Hippocampal formation (tissue), 2 donors: ENCODE results near the gene KCNA2.

Experiments
- DNase-seq, 2 donors: peaks; one replicate each; lab custom pipeline; 2025; lab: John Stamatoyannopoulos, UW

The KCNA2 gene

GRCh38 chr1:110602466-110602865 lies 3.7 kb downstream of the KCNA2 start:
- DNase-seq: peak in 1 of 2 donors; percentile 47

- DNase-seq: no peak
These were observed 4.8 kb downstream of the KCNA2 start for GRCh38 chr1:110601332-110601731.

- DNase-seq: no peak
These were observed 5.4 kb downstream of the KCNA2 start for GRCh38 chr1:110600716-110601115.

- no peak for DNase-seq
These were observed 8.2 kb downstream of the KCNA2 start for GRCh38 chr1:110597966-110598365.

GRCh38 chr1:110596312-110596711 lies 9.8 kb downstream of the KCNA2 start:
- no peak for DNase-seq

- no peak for DNase-seq
These were observed 10.8 kb downstream of the KCNA2 start for GRCh38 chr1:110595353-110595710.

- peak; percentile 45 to 50 for DNase-seq
These were observed 11.5 kb downstream of the KCNA2 start for GRCh38 chr1:110594456-110595352.

GRCh38 chr1:110593902-110594301 lies 12.3 kb downstream of the KCNA2 start:
- no peak for DNase-seq

- no peak for DNase-seq
These were observed 14.2 kb downstream of the KCNA2 start for GRCh38 chr1:110591956-110592355.

GRCh38 chr1:110588991-110589390 lies 17.2 kb downstream of the KCNA2 start:
- no peak for DNase-seq

- no peak for DNase-seq
These were observed 17.7 kb downstream of the KCNA2 start for GRCh38 chr1:110588486-110588885.

- DNase-seq: no peak
These were observed 18.3 kb downstream of the KCNA2 start for GRCh38 chr1:110587906-110588305.

- no peak for DNase-seq
These were observed 20.7 kb downstream of the KCNA2 start for GRCh38 chr1:110585481-110585880.

GRCh38 chr1:110584045-110584444 lies 22.1 kb downstream of the KCNA2 start:
- DNase-seq: no peak

GRCh38 chr1:110583505-110583904 lies 22.7 kb downstream of the KCNA2 start:
- no peak for DNase-seq

- DNase-seq: peak; percentile 37 to 46
These were observed 23.8 kb downstream of the KCNA2 start for GRCh38 chr1:110582378-110582777.

GRCh38 chr1:110581682-110582145 lies 24.4 kb downstream of the KCNA2 start:
- peak; percentile 57 to 76 for DNase-seq

- no peak for DNase-seq
These were observed 25.9 kb downstream of the KCNA2 start for GRCh38 chr1:110580244-110580643.

- no peak for DNase-seq
These were observed 26.7 kb downstream of the KCNA2 start for GRCh38 chr1:110579460-110579859.

GRCh38 chr1:110576441-110576840 lies 29.7 kb downstream of the KCNA2 start:
- no peak for DNase-seq

- no peak for DNase-seq
These were observed 32.8 kb downstream of the KCNA2 start for GRCh38 chr1:110573314-110573713.

GRCh38 chr1:110572751-110573150 lies 33.4 kb downstream of the KCNA2 start:
- DNase-seq: no peak

GRCh38 chr1:110570901-110571300 lies 35.3 kb downstream of the KCNA2 start:
- DNase-seq: no peak

- no peak for DNase-seq
These were observed 35.9 kb downstream of the KCNA2 start for GRCh38 chr1:110570307-110570706.
